Activated B cell treated with CpG ODN at 0.5 μM for 24 hours (primary cell): ENCODE measurements around the gene RYR1. TPM values are rescaled to one million over a fixed set of nuclear protein-coding genes. Genes with fewer than 3 reads are reported as not detected.

ENCODE experiments used
- ATAC-seq: fragments of 200-7000 bp; cut with Tn5 transposase; one replicate; pipeline ENCODE4 v1.10.0; 2021; ENCODE audit warnings: low read depth, mild to moderate bottlenecking, moderate library complexity
- CTCF ChIA-PET: fragments of 350-600 bp; sonication (Branson Sonifier 250); formaldehyde crosslinking; loops from one replicate; lab custom pipeline; 2021; ENCODE audit warnings: antibody characterized with exemption; lab: Charles Lee
- POLR2A ChIA-PET: fragments of 350-600 bp; sonication (Branson Sonifier 250); formaldehyde crosslinking; loops from one replicate; lab custom pipeline; 2021; ENCODE audit warnings: antibody characterized with exemption; lab: Charles Lee
- DNase-seq: peaks from one replicate; pipeline ENCODE4 v3.0.0; 2022
- H3K27ac Mint-ChIP-seq: one replicate; pipeline ENCODE4 v1.8.0; 2020; ENCODE audit warnings: mixed read lengths
- H3K27me3 Mint-ChIP-seq: one replicate; pipeline ENCODE4 v1.8.0; 2021; ENCODE audit warnings: mixed read lengths
- H3K36me3 Mint-ChIP-seq: one replicate; pipeline ENCODE4 v1.8.0; 2021; ENCODE audit warnings: low read depth, mixed read lengths
- H3K4me1 Mint-ChIP-seq: one replicate; pipeline ENCODE4 v1.8.0; 2021; ENCODE audit warnings: mixed read lengths
- H3K4me3 Mint-ChIP-seq: one replicate; pipeline ENCODE4 v1.8.0; 2020; ENCODE audit warnings: mild to moderate bottlenecking, mixed read lengths
- H3K9me3 Mint-ChIP-seq: one replicate; pipeline ENCODE4 v1.8.0; 2020; ENCODE audit warnings: mixed read lengths
- intact Hi-C: fragments of 100-400 bp; cut with micrococcal nuclease; formaldehyde crosslinking; loops from one replicate; pipeline ENCODE4 v1.15.1; 2024
- total RNA-seq: library from RNA; stranded (reverse); gene quantifications from 2 replicates; pipeline ENCODE4 v1.2.3, GENCODE V29; 2022
- TF ChIP-seq, protein P1 (sequence below): fragments of 200-600 bp; IDR thresholded peaks from one replicate; pipeline ENCODE4 v1.8.0; 2022; ENCODE audit warnings: antibody characterized with exemption, mild to moderate bottlenecking

The RYR1 gene
- total RNA-seq, 1 donor from 2014 or later, result 4.1 TPM

DNA sequence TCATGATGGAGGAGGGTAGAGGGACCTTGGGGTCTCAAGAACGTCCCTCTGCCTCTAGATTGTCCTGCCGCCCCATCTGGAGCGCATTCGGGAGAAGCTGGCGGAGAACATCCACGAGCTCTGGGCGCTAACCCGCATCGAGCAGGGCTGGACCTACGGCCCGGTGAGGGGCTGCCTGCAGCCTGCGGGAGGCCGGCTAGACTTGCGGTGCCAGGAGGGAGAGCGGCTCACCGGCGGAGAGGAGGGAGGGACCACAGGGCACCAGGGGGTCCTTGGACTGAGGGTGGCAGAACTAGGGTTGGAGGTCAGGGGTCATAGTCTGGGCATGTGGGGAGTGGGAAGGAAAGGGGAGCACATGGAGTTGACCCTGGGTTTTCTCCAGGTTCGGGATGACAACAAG lies 29.9 kb downstream of the RYR1 start:
- Mint-ChIP-seq H3K27me3 (peaks cover 24% of the 10 kb centered on the region), H3K9me3 (no peaks in the 10 kb centered on the region), H3K36me3 (no peaks in the 10 kb centered on the region), H3K4me3 (no peak overlapping the region), H3K4me1 (no peaks in the 10 kb centered on the region), H3K27ac (no peak overlapping the region)
- intact Hi-C loops, result no loop called here
- DNase-seq (no peak), ATAC-seq (no peak)
- TF ChIP-seq, protein P1, sequence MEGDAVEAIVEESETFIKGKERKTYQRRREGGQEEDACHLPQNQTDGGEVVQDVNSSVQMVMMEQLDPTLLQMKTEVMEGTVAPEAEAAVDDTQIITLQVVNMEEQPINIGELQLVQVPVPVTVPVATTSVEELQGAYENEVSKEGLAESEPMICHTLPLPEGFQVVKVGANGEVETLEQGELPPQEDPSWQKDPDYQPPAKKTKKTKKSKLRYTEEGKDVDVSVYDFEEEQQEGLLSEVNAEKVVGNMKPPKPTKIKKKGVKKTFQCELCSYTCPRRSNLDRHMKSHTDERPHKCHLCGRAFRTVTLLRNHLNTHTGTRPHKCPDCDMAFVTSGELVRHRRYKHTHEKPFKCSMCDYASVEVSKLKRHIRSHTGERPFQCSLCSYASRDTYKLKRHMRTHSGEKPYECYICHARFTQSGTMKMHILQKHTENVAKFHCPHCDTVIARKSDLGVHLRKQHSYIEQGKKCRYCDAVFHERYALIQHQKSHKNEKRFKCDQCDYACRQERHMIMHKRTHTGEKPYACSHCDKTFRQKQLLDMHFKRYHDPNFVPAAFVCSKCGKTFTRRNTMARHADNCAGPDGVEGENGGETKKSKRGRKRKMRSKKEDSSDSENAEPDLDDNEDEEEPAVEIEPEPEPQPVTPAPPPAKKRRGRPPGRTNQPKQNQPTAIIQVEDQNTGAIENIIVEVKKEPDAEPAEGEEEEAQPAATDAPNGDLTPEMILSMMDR, result no peak
- CTCF ChIA-PET, result no interaction called here
- POLR2A ChIA-PET, result no interaction called here

DNA sequence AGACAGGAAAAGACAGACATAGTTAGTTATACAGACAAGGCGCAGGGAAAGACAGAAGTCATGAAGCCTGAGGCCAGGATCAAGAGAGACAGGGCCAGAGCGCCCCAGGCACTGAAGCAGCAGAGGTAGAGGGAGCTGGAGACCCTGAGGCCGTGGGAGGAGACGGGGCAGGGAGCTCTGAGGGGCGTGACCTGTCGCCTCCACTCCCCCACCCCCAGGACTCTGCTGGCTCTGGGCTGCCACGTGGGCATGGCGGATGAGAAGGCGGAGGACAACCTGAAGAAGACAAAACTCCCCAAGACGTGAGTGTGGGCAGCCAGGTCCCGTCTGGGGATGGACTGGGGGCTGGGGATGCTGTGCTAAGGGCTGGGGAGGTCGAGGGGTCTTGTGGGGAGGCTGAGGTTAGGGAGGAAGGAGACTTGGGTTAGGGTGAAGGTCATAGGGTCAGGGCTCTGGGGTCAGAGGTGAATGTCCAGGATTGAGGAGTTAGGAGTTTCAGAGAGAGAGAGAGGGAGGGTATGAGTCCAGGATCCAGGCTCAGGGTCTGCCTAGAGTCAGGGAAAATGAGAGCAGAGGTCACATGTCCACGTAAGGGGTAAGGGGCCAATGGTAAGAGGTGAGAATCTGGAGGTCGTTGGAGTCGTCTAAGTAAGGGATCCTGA lies 31.1 kb downstream of the RYR1 start:
- Mint-ChIP-seq H3K27me3 (peaks cover 22% of the 10 kb centered on the region), H3K27ac (no peak overlapping the region), H3K9me3 (no peaks in the 10 kb centered on the region), H3K4me3 (no peak overlapping the region), H3K4me1 (no peaks in the 10 kb centered on the region), H3K36me3 (no peaks in the 10 kb centered on the region)
- ATAC-seq (no peak), DNase-seq (no peak)
- TF ChIP-seq, protein P1, result no peak
- ChIA-PET CTCF (no interaction called here), POLR2A (no interaction called here)
- intact Hi-C loops, result no loop called here

DNA sequence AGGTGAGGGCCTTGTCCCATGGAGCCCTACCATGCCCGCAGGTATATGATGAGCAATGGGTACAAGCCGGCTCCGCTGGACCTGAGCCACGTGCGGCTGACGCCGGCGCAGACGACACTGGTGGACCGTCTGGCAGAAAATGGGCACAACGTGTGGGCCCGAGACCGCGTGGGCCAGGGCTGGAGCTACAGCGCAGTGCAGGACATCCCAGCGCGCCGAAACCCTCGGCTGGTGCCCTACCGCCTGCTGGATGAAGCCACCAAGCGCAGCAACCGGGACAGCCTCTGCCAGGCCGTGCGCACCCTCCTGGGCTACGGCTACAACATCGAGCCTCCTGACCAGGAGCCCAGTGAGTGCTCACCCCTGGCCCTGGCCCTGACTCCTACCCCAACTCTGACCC lies 32.6 kb downstream of the RYR1 start:
- ChIA-PET CTCF (no interaction called here), POLR2A (no interaction called here)
- no peak overlapping the region for H3K4me3 Mint-ChIP-seq
- TF ChIP-seq, protein P1, result no peak
- H3K27ac Mint-ChIP-seq, result no peak overlapping the region
- no peak for ATAC-seq
- no peaks in the 10 kb centered on the region for H3K36me3 Mint-ChIP-seq
- no peaks in the 10 kb centered on the region for H3K4me1 Mint-ChIP-seq
- peaks cover 14% of the 10 kb centered on the region for H3K27me3 Mint-ChIP-seq
- no peak for DNase-seq
- H3K9me3 Mint-ChIP-seq, result no peaks in the 10 kb centered on the region
- intact Hi-C loops, result no loop called here

DNA sequence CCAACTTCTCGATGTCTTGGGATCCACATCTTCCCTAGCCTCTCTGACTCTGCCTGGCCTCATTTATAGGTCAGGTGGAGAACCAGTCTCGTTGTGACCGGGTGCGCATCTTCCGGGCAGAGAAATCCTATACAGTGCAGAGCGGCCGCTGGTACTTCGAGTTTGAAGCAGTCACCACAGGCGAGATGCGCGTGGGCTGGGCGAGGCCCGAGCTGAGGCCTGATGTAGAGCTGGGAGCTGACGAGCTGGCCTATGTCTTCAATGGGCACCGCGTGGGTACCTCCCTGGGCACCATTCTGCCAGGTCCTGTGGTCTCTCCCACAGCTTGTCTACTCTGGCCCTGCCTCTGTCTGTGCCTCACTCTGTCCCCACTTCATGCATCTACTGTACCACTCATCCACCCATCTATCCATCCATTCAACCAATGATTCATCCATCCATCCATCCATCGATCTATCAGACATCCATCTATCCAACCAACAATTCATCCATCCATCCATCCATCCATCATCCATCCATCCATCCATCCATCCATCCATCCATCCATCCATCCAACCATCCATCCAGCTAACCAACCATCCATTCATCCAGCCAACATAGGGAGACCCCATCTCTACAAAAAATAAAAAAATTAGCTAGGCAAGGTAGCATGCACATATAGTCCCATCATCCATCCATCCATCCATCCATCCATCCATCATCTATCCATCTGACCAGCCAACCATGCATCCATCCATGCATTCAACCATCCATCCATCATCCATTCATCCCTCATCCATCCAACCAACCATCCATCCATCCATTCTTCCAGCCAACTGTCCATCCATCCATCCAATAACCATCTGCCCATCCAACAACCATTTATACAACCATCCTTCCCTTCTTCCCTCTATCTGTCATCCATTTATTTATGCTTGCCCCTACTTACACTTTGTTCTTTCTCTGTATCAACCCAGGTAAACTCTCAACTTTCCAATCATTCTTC lies 34.3 kb downstream of the RYR1 start:
- no peaks in the 10 kb centered on the region for H3K9me3 Mint-ChIP-seq
- peaks cover 7% of the 10 kb centered on the region for H3K27me3 Mint-ChIP-seq
- no peaks in the 10 kb centered on the region for H3K4me1 Mint-ChIP-seq
- no peaks in the 10 kb centered on the region for H3K36me3 Mint-ChIP-seq
- H3K27ac Mint-ChIP-seq, result no peak overlapping the region
- intact Hi-C loops, result no loop called here
- ATAC-seq (no peak), DNase-seq (no peak)
- no peak overlapping the region for H3K4me3 Mint-ChIP-seq
- ChIA-PET CTCF (no interaction called here), POLR2A (no interaction called here)
- TF ChIP-seq, protein P1, result no peak

DNA sequence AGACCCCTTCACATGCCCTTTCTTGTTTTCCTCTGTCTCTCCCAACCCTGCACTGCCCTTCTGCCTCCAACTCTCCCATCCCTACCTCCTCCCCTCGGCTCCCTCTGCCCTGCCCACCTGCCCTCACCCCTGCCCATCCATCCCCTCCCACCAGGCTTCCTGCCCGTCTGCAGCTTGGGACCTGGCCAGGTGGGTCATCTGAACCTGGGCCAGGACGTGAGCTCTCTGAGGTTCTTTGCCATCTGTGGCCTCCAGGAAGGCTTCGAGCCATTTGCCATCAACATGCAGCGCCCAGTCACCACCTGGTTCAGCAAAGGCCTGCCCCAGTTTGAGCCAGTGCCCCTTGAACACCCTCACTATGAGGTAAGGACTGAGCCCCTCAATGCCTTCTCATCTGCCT lies 35.7 kb downstream of the RYR1 start:
- Mint-ChIP-seq H3K4me1 (no peaks in the 10 kb centered on the region), H3K4me3 (no peak overlapping the region), H3K36me3 (no peaks in the 10 kb centered on the region), H3K9me3 (no peaks in the 10 kb centered on the region), H3K27ac (no peak overlapping the region), H3K27me3 (peaks cover 7% of the 10 kb centered on the region)
- TF ChIP-seq, protein P1, result no peak
- POLR2A ChIA-PET, result no interaction called here
- DNase-seq, result no peak
- ATAC-seq, result no peak
- CTCF ChIA-PET, result no interaction called here
- intact Hi-C loops, result no loop called here
